ENCODE results near the gene IHH. TPM values are rescaled to one million over a fixed set of nuclear protein-coding genes. Genes with fewer than 3 reads are reported as not detected.

Gene IHH
- total RNA-seq, 1 experiment from 2014 or later: not detected

DNA sequence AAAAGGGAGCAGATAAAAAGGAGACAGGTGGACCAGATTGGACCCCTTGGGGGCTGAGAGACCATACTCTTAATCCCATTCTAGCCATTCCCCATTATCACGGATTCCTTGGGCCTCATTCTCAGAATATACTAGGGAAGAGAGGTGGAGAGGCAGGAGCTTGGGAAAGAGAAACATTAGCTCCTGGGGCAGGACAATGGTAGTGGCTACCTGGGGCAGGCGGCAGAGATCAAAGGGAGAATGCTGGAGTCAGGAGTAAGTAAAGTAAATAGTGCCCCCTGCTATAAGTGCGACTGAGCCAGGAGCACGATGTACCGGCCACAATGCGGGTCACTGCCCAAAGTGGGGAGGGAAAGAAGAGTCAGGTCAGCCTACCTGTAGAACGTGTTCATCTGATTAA, 20.4 kb upstream of the IHH start:
- no peak for DNase-seq
- Histone ChIP-seq H2BK120ac (ENCODE audit: low read depth, low read length, poor library complexity, severe bottlenecking) (no peak overlapping the region), H3K27ac (ENCODE audit: insufficient read length, low read depth, low read length) (no peak overlapping the region), H2BK15ac (ENCODE audit: low read depth, low read length) (no peak overlapping the region), H2AFZ (ENCODE audit: low read length) (no peak overlapping the region), H2AK5ac (ENCODE audit: insufficient read length, low read length) (no peak overlapping the region), H3K18ac (ENCODE audit: insufficient read length, low read depth, low read length) (no peak overlapping the region), H4K20me1 (ENCODE audit: control insufficient read depth, insufficient read depth, insufficient read length) (no peaks in the 10 kb centered on the region), H3K23ac (ENCODE audit: insufficient read length, low read depth, low read length) (no peak overlapping the region), H3K79me2 (ENCODE audit: insufficient read depth, low read length) (no peaks in the 10 kb centered on the region), H4K5ac (ENCODE audit: insufficient read length, low read depth, low read length) (no peak overlapping the region), H3K9ac (ENCODE audit: extremely low read depth, insufficient read length, low read length) (no peak overlapping the region), H4K8ac (replicated peaks; ENCODE audit: insufficient read length, low read depth, low read length) (no peak overlapping the region), H2BK5ac (ENCODE audit: insufficient read length, low read length) (no peak overlapping the region), H2BK12ac (ENCODE audit: insufficient read length, low read depth, low read length) (no peak overlapping the region), H3K56ac (ENCODE audit: insufficient read length, low read depth, low read length) (no peak overlapping the region), H3T11ph (ENCODE audit: low read length) (no peak overlapping the region), H3K9me3 (ENCODE audit: control insufficient read depth, low read depth, low read length) (no peaks in the 10 kb centered on the region), H3K4me1 (ENCODE audit: insufficient read depth, low read length) (no peaks in the 10 kb centered on the region), H3K4ac (ENCODE audit: low read depth, low read length) (no peak overlapping the region), H2BK20ac (ENCODE audit: low read depth, low read length, poor library complexity, severe bottlenecking) (no peak overlapping the region), H3K27me3 (ENCODE audit: insufficient read depth, low read length) (no peaks in the 10 kb centered on the region), H3K79me1 (ENCODE audit: insufficient read depth, low read depth, low read length, poor library complexity, severe bottlenecking) (no peaks in the 10 kb centered on the region), H3K23me2 (ENCODE audit: insufficient read length, low read depth, low read length, poor library complexity, severe bottlenecking) (no peaks in the 10 kb centered on the region), H3K4me2 (ENCODE audit: insufficient read depth, insufficient read length, low read length) (no peak overlapping the region), H3K14ac (ENCODE audit: insufficient read depth, low read length) (no peak overlapping the region; the same call in 1 of the 2 replicates), H4K91ac (ENCODE audit: insufficient read length, low read depth, low read length) (no peak overlapping the region)
- Mint-ChIP-seq H3K27ac (no peak overlapping the region), H3K27me3 (ENCODE audit: low read depth) (peaks cover 13% of the 10 kb centered on the region), H3K4me3 (no peak overlapping the region), H3K4me1 (peaks cover 6 to 8% of the 10 kb centered on the region in 2 experiments; a peak in 3 of 4 replicates), H3K9me3 (no peaks in the 10 kb centered on the region), H3K36me3 (ENCODE audit: insufficient read depth in 1 of 3, low read depth in 3 of 3) (peaks cover 0 to 9% (median 0%) of the 10 kb centered on the region in 3 experiments; a peak in 2 of 7 replicates)
- TF ChIP-seq, protein P1, sequence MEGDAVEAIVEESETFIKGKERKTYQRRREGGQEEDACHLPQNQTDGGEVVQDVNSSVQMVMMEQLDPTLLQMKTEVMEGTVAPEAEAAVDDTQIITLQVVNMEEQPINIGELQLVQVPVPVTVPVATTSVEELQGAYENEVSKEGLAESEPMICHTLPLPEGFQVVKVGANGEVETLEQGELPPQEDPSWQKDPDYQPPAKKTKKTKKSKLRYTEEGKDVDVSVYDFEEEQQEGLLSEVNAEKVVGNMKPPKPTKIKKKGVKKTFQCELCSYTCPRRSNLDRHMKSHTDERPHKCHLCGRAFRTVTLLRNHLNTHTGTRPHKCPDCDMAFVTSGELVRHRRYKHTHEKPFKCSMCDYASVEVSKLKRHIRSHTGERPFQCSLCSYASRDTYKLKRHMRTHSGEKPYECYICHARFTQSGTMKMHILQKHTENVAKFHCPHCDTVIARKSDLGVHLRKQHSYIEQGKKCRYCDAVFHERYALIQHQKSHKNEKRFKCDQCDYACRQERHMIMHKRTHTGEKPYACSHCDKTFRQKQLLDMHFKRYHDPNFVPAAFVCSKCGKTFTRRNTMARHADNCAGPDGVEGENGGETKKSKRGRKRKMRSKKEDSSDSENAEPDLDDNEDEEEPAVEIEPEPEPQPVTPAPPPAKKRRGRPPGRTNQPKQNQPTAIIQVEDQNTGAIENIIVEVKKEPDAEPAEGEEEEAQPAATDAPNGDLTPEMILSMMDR (conservative IDR thresholded peaks at IDR 0.05): no peak
- WGBS (ENCODE audit: extremely low coverage, insufficient read length, low lambda C conversion rate): no CpG with 5 or more reads among the region's 7 CpGs
